NCI-H748 treated with DMSO at 0.1 percent for 48 hours (cell line): ENCODE results near the gene IFIH1.

Source experiments
- DNase-seq: peaks from one replicate; lab custom pipeline; 2025; lab: John Stamatoyannopoulos, UW

IFIH1 gene

DNA sequence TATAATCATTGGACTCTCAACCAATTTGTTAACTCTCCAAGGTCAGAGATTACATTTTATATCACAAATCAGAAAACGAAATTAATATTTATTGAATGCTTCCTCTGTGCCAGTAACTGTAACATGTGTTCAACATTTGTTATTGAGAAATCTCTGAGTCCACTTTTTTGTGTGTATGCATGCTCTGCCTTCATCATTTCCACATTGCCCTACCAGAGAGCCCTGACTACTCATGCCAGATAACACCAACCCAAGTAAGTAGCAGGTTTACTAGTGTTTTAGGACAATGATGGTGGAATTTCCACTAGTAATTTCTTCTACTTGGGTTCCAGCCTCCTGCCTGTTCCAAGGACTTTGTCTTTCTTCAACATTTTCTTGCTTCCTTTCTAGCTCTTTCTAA, 61.1 kb downstream of the IFIH1 start:
- no peak for DNase-seq

DNA sequence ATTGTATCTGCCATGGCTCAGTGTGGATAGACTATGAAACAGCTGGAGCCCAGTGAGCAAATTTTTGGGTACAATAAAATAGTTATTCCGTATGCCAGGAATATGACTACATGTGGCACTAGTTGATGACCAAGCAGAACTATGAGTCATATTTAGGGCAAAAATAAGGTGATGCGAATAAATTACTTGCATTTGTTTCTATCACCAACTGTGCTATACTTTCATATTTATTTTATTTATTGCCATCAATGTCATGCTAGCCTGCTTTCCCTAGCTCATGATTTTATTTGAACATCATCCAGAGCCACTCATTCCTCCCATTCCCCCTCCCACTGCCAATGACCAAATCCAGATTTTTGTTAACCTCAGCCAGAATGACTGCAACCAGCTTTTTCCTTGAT, 61.9 kb downstream of the IFIH1 start:
- no peak for DNase-seq

DNA sequence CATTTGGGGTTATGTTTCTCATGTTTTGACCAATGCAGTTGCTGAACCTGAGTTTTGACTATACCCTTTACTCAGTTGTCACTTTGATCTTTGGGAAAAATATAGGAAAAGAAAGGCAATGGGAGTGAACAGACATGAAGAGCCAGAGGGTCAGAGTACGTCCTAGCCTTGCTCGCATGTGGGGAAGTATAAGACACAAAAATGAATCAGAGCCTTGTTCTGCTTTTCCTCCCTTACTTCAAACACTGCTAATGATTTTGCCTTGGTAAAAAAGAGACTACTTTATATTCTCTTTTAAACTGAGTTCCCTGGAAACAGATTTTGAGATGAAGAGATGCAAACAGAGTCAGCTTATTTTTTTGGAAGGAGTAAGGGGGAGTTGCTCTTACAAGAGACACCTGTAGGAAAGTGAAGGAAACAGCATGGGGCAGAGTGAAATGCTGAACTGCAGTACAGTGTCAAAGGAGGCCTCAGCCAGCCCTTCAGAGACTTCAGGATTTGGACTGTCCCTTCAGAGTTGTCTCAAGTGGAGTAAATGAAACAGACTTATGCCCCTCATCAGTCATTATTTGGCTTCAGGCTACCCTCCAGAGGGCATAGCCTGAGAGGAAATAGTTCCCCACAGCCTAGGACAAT, 64.1 kb downstream of the IFIH1 start:
- DNase-seq: no peak

DNA sequence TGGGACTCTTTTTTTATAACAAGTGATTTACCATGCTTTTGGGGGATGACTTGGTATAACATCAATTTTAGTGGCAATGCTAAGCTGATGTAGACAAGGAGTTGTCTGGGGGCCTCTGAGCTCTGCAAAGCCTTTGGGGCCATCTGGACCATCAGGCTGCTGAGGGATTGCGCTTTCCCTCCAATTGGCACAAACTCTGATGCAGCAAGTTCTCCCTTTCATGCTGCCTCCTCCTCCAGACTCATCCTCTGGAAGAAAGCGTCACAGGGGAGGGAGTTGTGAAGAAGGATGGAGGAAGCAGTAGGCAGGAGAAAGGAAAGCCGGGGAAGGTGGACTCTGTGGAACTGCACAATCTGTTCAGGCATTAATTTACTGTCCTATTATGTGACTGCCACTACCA, 65.0 kb downstream of the IFIH1 start:
- DNase-seq: no peak

DNA sequence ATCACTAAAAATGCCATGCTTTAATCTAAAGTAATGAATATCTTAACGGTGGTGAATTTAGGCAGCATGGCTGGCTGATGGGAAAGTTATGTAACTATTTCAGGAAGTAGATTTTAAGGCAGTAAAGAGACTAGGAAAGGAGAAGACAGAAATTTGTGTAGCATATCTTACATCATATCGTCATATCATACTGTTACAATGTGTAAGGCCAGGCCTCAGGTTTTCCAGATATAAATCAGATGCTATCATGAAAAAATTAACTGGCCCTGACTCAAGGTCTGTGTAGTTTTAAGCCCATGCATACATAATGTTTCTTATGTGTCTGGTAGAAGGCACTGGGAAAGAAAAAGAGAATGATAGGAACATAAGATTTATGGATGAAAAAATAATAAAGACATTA, 66.3 kb downstream of the IFIH1 start:
- DNase-seq: no peak

DNA sequence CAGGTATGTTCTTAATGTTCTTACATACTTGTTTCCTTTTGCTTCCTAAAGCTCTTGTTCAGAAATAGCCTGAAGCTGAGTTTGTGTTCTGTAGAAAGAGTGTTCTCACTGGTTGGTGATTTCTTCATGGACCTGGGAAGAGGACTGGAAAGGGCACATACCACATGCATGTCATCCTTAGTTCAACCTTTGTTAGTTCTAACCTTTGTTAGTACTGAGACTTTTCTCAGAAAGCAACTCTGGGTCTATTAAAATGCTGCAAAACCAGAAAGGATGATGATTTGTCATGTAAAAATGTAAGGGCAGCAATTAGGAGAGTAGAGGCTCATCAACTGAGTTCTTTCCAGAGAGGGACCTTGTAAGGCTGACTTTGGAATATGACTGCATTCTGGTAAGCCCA, 72.7 kb downstream of the IFIH1 start:
- no peak for DNase-seq

DNA sequence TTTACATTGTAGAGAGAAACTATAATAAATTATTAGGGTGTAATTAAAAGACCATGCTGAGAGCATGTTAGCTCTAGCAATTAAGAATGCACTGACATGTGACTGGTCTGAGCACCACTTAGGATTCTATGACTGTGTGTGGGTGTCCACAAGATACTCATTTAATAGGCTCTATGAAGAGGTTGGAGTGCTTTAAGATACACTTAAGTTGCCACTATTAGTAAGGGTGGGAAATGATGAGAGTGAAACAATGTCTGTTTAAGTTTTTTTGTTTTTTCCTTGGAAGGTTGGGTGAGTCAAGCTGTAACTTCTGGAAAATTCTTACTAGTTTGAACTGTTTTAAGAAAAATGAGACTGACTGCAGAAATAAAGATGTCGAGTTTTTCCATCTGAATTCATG, 73.4 kb downstream of the IFIH1 start:
- no peak for DNase-seq

DNA sequence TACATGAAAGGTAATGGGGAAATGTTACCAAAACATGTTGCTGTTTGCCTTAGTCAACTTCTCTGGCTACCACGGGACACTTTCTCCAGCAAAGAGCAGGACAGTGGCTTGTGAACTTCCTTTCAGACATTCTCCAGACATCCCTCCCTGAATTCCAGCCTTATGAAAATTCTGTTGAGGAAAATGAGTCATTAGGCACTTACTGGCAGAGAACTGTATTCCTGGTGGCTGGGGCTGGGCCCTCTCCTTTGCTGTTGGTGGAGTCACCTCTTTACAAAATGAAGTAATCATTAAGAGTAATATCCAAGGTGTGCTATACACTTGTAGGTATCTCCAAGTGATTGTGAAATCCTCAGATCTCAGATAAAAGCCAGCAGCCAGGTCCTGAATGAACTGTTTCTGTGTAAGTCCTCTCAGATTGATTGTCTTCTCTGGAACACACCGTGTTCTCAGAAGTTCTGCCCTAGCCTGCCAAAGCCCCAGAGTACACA, 73.9 kb downstream of the IFIH1 start:
- DNase-seq: no peak

DNA sequence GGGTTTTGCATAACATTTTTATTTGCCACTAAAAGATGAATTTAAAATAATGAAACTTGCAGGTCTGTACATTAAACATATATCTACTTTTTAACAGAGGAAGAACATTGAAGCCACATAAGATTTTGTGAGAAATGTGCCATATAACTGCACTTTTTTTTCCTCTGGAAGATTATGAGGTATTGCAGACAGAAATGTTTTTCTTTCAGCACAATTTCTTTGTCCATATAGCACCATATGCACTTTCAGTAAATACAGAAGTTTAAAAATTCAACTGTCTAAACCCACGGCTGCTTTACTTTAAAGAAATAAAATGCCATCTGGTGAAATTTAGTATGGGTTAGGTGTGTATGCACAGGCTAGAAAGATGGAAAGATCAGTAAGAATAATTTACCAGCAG, 74.8 kb downstream of the IFIH1 start:
- no peak for DNase-seq

DNA sequence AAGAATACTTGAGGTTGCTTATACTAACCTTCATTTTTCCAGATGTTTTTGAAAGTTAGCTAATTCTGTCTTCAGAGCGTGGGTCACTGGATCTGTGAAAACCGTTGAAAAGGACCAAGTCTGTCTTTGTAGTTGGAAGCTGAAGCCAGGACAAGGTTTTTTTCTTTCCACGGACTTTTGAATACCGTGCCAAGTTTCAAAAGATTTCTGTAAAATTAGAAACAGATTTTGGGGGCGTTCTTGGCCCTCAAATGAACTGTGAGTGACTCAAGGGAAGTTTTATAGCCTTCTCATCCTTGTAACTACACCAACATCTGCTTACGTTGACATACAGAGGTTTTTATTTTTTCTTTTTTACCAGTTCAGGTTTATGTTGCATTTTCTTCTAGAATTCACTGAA, 75.2 kb downstream of the IFIH1 start, which contains the start of gene FAP:
TSS of gene FAP (minus strand) at position 152 of the 400 bp plus-strand sequence. CDS start at position 34, 118 bp downstream.
- no peak for DNase-seq

DNA sequence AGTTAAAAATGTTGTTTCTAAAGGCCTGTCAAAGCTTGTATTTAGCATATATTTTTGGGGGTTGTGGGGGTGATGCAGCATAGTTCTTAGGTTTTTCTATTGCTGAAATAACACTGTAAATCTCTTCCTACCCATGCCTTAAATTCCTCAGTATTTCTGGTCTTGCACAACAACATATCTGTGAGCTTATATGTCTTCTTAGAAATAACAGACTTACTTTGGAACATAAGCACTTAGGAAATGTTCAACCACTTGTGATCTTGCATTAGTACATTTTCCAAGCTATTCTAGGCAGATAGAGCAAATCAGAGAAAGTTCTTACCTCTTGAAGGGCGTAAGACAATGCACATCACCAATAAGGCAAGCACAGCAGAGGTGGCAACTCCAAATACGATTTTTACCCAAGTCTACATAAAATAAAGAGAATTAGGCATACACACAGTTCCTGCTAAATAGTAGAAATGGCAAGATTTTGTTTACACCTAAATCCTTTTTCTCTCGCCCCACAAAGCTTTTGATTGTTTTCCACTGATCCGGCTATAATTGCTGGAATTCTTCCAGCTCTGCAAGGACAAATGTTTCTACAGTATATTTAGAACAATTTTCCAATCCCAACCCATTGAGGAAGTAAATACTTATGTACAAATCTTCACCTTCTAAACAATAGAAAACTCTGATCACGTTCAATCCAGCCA, 75.8 kb downstream of the IFIH1 start:
- DNase-seq: no peak

DNA sequence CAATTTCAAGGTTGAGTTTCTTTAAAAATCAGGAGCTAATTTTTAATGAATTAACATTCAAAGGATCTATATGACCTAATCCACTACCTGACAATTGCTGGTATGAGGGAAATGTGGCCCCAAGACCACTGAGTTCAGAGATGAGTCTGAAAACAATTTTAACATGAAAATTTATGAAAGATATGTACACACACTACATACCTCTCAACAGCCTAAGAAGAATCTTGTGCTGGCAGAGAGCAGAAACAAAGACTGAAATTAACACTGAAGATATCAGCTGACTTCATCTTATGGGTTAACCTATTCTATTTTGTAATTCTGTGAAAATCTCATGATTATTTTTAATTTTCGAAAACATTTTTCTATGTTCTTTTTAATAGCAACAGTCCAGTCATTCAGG, 76.9 kb downstream of the IFIH1 start:
- no peak for DNase-seq

DNA sequence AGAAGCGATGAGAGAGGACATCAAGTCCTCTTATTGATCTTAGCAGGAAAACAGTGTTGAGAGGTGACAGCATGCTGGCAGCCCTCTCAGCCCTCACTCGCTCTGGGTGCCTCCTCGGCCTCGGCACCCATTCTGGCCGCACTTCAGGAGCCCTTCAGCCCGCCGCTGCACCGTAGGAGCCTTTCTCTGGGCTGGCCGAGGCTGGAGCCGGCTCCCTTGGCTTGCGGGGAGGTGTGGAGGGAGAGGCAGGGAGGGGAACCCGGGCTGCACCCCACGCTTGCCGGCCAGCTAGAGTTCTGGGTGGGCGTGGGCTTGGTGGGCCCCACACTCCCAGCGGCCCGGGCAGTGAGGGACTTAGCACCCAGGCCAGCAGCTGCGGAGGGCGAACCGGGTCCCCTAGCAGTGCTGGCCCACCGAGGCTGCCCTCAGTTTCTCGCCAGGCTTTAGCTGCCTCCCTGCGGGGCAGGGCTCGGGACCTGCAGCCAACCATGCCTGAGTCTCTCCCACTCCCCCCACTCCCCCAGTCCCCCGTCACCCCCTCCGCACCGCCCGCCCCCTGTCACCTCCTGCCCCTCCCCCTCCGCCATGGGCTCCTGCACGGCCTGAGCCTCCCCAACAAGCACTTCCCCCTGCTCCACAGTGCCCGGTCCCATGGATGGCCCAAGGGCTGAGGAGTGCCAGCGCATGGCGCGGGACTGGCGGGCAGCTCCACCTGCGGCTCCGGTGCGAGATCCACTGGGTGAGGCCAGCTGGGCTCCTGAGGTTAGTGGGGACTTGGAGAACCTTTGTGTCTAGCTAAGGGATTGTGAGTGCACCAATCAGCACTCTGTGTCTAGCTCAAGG, 83.6 kb downstream of the IFIH1 start:
- no peak for DNase-seq

DNA sequence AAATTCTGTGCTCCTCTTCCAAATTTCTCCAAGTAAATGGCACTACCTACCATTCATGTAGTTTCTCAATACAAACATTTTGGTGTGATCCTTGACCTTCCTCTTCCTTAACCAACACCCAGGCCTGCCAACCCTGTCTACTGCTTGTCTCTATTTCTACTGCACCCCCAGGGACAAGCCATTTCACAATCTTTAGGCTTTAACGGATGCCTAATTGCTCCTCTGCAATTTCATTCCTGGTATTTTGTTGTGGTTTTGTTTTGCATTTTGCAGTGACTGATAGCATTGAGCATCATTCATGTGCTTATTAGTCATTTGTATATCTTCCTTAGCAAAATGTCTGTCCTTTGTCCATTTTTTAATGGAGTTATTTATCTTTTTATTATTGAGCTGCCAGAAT, 85.3 kb downstream of the IFIH1 start:
- DNase-seq: no peak

DNA sequence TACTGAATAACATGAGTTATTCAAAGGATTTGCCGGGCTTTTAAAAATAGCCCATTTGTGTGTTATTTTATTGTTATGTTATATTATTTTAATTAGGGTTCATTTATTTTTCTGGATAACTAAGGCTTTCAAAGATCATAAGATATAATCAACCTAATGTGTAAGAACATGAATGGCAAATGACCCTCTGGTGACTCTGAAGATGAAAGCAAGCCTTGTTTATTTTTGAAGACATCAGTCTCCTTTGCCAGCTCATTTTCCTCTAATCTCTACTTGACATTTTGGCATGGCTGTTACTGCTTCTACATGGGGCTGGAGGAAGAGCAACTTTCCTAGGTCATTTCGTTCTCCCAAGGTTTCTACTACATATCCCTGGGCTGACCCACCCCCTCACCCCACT, 85.8 kb downstream of the IFIH1 start:
- DNase-seq: no peak

DNA sequence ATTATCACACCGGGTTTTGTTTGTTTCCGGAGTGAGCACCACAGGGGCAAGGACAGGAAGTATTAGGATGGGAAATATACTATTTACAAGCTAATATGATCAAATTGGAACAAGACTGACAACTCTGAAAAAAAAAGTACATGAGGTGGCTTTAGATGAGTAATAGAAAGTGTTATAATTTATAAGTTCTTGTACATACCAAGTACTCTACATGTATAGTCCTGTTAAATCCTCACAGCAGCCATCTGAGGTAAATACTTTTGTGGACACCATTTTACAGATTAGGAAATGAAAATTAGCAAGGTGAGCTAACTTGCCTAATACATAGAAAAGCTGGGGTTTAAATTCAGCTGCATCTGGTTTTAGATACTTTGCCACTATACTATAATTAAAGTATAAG, 86.5 kb downstream of the IFIH1 start:
- DNase-seq: no peak

DNA sequence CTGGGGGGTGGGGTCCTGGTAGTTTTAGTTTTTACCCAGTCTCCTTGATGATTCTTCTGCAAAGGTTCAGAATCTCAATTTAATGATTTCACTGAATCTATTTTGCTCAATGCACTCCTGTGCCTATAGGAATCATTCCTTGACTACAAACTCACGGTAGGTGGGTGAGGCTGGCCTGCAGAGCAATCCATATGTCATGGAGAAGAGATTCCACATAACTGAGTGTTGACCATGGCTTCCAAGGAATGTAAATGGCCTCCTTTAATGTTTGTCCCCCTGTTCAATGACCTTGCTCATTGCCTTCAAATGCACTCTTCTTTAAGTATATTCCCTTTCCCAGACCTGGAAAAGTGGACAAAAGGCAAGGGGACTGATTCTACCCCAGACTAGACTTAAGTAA, 87.7 kb downstream of the IFIH1 start:
- DNase-seq: no peak

DNA sequence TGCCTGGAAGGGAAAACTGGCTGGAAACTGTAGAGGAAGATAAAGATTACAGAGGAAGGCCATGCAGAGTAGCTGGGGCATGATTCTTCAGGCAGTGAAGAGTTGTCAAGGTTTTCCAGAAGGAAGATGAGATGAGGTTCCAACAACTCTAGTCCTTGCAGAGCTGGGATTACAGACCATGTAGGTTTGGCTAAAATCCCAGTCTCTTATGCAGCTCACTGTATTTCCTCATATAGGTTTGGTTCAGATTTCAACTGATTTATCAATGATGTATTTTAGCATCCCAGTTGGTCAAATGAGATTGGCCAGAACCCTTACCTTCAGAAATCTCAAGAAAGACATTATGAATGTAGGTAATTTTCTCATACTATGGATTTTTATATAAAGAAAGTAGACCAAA, 91.6 kb downstream of the IFIH1 start:
- DNase-seq: no peak

DNA sequence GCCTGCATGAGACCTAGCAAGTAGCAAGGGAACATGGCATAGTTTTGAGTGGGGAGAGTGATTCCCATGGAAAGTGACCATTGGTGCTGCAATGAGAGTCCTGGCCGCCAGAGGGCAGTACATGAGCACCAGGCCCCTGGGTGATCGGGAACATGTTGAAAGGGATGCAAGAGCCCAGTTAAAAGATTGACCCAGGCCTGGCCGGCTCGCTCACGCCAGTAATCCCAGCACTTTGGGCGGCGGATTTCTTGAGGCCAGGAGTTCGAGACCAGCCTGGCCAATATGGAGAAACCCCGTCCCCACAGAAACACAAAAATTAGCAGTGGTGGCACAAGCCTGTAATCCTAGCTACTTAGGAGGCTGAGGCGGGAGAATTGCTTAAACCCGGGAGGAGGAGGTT, 97.4 kb downstream of the IFIH1 start:
- DNase-seq: no peak

DNA sequence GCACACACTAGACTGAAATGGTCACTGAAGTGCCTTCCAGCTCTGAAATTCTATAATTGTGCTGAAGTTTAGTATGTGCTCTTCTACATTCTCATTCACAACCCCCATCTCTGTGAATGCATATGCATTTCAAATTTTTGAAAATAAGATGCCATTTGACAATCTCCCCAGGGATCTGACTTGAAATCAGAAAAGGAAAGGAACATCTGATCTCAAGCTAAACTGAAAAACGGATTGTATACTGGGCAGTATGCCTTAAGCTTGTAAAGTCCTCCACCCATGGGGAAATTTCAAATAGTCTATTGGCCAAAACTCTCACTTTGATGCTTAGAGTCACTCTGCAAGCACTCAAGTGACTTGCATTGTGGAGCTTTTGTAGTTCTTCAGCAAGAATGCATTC, 98.1 kb downstream of the IFIH1 start:
- DNase-seq: no peak

DNA sequence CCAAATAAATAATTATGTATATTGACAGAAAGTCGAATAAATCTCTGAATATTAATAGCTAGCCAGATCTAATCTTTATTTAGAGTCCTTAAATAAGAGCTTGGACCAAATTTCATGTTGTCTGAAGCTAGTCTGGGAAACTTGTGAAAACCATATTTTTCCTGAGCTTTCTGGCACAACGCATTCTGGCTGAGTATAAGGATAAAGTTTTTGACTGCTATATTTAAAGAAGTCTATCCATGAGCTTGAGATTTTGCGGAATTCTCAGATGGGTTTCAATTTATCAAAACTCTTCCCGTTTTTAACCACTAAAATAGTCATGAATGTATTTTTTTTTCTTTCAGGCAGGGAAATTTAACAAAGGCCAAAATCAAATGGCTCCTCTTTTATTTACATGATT, 99.1 kb downstream of the IFIH1 start:
- DNase-seq: no peak

DNA sequence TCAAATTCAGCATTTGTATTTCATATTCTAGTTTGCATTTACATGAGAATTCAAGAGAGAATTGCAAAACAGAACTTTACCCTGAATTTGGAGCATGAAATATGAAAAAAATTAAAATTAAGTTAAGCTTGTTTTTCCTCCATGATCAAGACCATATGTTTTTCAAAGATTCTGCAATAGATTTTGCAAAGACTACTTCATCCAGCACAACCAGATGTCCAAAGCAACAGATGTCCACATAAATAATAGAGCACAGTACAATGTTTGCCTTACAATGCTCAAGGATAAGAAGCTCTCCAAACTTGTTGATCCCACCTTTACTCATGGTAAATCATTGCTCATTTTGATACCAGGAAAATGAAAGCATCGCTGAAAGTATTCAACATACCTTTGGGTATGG, 100.9 kb downstream of the IFIH1 start:
- DNase-seq: no peak
